SW480 (cell line): ENCODE measurements around the gene XPO6.
A peak's percentile ranks its signal among the peaks of the same experiment; 100 is the strongest.
"Not testable (repeated sequence)": the region's sequence is repeated elsewhere in the genome, so short reads cannot be mapped to it uniquely, and the experiment has no call there.

ENCODE experiments used
- DNase-seq: peaks from one replicate; pipeline ENCODE4 v3.0.0-alpha.2; 2016; ENCODE audit warnings: low spot score

Gene XPO6

GRCh38 chr16:28211758-28212531 is at the start of gene XPO6:
XPO6 (minus strand) TSS chr16:28211965; CDS start chr16:28211368, 597 bp downstream.
- peak; percentile 80 for DNase-seq

- no peak for DNase-seq
These were observed 48.4 kb upstream of the XPO6 start for GRCh38 chr16:28260193-28260592.

DNA sequence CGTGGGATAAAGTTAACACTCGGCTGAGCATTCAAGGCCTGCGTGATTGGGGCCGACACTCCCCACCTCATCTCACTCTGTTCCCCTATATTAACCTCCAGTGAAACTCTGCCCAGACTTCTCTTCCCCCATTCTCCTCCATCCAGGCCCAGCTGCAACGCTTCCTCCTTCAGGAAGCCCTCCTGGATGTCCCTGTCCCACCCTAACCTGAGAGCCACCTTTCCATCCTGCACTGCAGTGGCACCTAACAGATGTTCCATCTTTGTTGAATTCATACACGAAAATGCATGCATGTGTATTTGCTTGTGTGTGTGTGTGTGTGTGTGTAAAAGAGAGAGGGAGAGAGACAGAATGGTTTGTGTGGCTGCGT is 48.0 kb upstream of the XPO6 start:
- DNase-seq = no peak

GRCh38 chr16:28259091-28259780 is 47.5 kb upstream of the XPO6 start:
- DNase-seq = no peak

DNA sequence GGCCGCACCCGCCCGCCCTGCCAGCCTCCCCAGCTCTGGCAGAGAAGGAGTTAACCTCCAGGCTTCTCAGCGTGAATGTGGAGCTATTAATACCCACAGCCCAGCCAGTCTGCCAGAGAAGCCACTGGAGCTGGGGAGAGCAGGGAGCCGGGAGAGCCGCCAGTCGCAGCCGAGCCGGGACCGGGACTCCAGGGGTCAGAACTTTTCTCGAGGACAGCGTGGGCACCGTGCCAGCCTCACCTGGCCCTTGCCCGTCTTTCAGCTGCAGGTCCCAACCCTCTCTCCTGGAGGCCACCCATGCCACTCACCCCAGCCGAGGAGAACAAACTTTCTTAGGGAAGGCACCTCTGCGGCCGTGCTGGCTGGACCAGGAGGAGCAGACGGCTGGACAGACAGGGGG is 46.8 kb upstream of the XPO6 start:
- no peak for DNase-seq

- DNase-seq = no peak
These were observed 45.5 kb upstream of the XPO6 start for GRCh38 chr16:28257256-28257655.

DNA sequence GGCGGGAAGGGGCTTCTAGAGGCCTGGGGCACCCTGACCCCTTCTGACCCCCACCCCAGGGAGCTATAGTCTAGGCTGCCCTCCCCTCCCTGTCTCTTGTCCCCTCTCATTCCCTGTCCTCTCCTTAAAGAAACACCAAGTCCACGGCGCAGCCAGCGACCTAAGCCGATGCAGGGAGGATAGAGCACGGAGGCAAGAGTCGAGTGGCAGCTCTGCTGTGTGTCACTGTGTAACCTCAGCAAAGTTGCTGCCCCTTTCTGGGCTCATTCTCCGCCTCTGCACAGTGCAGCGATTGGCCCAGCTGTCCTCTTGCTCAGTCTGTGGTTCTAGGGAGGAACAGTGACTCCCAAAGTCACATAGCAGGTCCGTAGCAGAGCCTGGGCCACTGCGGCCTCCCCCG is 44.1 kb upstream of the XPO6 start:
- no peak for DNase-seq

- DNase-seq = no peak
These were observed 42.4 kb upstream of the XPO6 start for GRCh38 chr16:28254158-28254557.

DNA sequence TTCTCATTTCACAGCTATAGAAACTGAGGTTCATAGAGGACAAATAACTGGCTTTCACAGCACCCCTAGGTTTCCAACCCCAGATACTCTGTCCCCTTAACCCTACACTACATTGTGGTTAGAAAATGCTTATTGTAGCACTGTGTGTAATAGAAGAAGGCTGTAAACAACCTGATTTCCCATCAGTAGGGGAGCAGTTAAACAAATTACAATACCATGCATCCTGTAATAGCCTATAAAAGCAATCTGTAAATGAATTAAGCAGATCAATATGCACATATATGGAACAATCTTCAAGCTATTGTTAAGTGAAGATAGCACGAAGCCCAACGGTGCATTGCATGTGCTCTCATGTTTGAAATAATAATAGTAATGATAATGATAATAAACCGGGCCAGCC is 39.2 kb upstream of the XPO6 start:
- DNase-seq = no peak

- not testable (repeated sequence) for DNase-seq
These were observed 37.7 kb upstream of the XPO6 start for GRCh38 chr16:28249483-28249882.

DNA sequence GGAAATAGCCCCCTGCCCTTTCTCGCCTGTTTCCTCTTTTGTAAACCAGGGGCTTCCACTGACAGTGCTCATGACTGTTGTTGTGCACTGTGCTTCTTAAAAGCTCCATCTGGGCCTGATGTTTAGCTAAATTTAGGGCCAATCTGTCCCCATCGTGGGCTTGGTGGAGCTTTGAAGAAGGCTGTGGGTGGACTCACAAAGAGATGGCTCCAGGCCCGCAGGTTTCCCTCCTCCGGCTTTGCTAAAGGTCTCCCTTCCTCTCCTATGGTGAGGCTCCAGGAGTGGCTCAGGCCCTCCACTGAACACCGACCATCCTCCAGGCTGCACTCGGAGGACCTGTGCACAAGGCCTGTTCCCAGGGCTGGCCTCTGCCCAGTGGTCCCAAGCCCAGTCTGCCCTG is 30.2 kb upstream of the XPO6 start:
- DNase-seq = no peak

- no peak for DNase-seq
These were observed 26.1 kb upstream of the XPO6 start for GRCh38 chr16:28237754-28238357.

GRCh38 chr16:28231763-28232162 is 20.0 kb upstream of the XPO6 start:
- no peak for DNase-seq

- not testable (repeated sequence) for DNase-seq
These were observed 12.1 kb upstream of the XPO6 start for GRCh38 chr16:28223909-28224308.

- not testable (repeated sequence) for DNase-seq
These were observed 8.0 kb upstream of the XPO6 start for GRCh38 chr16:28219777-28220176.

GRCh38 chr16:28219282-28219681 is 7.5 kb upstream of the XPO6 start:
- no peak for DNase-seq

DNA sequence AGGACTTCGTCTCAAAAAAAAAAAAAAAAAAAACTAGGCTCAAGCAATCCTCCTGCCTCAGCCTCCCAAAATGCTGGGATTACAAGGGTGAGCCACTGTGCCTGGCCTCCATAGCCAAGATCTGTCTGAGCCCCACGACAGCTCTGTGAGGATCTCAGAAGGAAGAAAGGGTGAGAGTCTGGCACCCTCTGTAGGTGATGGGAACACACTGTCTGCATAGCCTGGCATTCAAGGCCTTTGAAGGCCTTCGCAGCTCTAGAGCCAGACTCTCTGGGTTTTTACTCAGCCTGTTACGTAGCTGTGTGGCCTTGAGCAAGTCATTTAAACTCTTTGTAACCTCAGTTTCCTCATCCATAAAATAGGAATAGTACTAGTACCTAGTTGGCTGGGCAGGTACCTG is 6.3 kb upstream of the XPO6 start:
- DNase-seq = no peak

- DNase-seq = no peak
These were observed 5.6 kb upstream of the XPO6 start for GRCh38 chr16:28217326-28217725.

DNA sequence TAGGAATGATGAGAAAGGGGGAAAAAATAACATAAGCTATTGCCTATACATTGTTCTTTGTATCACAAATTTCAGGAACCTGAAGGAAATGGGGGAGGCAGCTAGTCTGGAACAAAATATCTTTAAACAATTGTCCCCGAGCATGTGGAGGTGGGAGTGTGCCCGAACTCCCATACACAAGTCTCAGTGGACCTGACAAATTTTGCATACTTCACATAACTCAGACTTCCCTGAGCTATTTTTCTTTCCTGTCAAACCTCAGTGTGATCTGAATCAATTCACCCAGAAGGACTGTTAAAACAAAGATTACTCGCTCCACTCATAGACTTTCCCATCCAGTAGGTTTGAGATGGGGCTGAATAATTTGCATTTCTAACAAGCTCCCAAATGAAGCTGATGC is 1.6 kb upstream of the XPO6 start:
- no peak for DNase-seq

GRCh38 chr16:28212532-28212873 is 738 bp upstream of the XPO6 start:
- DNase-seq = no peak

GRCh38 chr16:28210979-28211588 is 681 bp downstream of the XPO6 start:
- peak; percentile 38 for DNase-seq

DNA sequence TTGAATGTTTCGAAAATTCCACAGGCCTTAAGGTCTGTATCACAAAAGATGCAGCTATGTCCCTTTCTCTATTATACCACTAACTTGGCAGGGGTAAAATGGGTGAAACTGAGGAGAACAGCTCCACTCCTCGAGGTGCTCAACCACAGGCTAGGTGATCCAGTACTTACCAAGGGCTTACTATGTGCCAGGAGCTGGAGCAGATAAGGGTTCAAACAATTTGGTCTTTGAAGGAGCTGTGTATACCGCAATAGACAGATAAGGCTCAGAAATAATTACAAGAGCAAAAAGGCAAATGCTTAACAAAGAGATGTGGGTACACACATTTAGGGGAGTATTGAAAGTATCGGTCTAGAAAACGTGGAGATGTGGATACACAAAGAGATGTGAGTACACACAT is 1.5 kb downstream of the XPO6 start:
- DNase-seq = no peak

DNA sequence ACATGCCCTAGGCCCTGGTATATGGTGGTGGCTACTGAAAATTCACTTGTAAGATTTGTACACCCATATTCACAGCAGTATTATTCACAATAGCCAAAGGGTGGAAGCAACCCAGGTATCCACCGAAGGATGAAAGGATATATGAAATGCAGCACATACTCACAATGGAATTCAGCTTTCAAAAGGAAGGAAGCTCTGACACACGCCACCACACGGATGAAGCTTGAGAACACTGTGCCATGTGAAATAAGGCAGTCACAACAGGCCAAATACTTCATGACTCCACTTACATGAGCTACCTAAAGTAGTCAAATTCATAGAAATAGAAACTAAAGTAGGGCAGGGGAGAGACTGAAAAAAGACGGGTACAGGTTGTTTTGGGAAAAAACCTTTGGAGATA is 2.9 kb downstream of the XPO6 start:
- no peak for DNase-seq
